Measurements from ENCODE around the gene ECSIT.
A peak's percentile ranks its signal among the peaks of the same experiment; 100 is the strongest.

Gene ECSIT

GRCh38 chr19:11547929-11548700 is 19.2 kb upstream of the ECSIT start:
- Histone ChIP-seq H3K4me1 (ENCODE audit: insufficient read depth, insufficient read length) (peaks cover 9% of the 10 kb centered on the region), H3K9ac (ENCODE audit: insufficient read length, low read depth) (no peak overlapping the region), H3K9me3 (ENCODE audit: insufficient read depth, low read length) (no peaks in the 10 kb centered on the region), H3K36me3 (ENCODE audit: insufficient read depth, insufficient read length, low read length) (peaks cover 64% of the 10 kb centered on the region), H3K4me3 (ENCODE audit: insufficient read length, low read depth) (no peak overlapping the region), H3K27me3 (ENCODE audit: insufficient read depth, insufficient read length) (no peaks in the 10 kb centered on the region)
- no peak for DNase-seq (ENCODE audit: low read depth, low spot score)
- TF ChIP-seq SUZ12 (IDR thresholded peaks at IDR 0.05; ENCODE audit: extremely low read depth, insufficient read depth, insufficient read length) (no peak), ZNF274 (IDR thresholded peaks at IDR 0.05; ENCODE audit: low read depth, low read length) (no peak), YY1 (IDR thresholded peaks at IDR 0.05; ENCODE audit: insufficient read depth, insufficient read length) (no peak)

GRCh38 chr19:11541238-11541637 is 12.3 kb upstream of the ECSIT start:
- Histone ChIP-seq H3K4me1 (ENCODE audit: insufficient read depth, insufficient read length) (peaks cover 16% of the 10 kb centered on the region), H3K9me3 (ENCODE audit: insufficient read depth, low read length) (no peaks in the 10 kb centered on the region), H3K27me3 (ENCODE audit: insufficient read depth, insufficient read length) (no peaks in the 10 kb centered on the region), H3K9ac (ENCODE audit: insufficient read length, low read depth) (no peak overlapping the region), H3K4me3 (ENCODE audit: insufficient read length, low read depth) (no peak overlapping the region), H3K36me3 (ENCODE audit: insufficient read depth, insufficient read length, low read length) (peaks cover 23% of the 10 kb centered on the region)
- TF ChIP-seq YY1 (IDR thresholded peaks at IDR 0.05; ENCODE audit: insufficient read depth, insufficient read length) (no peak), ZNF274 (IDR thresholded peaks at IDR 0.05; ENCODE audit: low read depth, low read length) (no peak), SUZ12 (IDR thresholded peaks at IDR 0.05; ENCODE audit: extremely low read depth, insufficient read depth, insufficient read length) (no peak)
- DNase-seq (ENCODE audit: low read depth, low spot score) = no peak

- Histone ChIP-seq H3K4me3 (ENCODE audit: insufficient read length, low read depth) (no peak overlapping the region), H3K36me3 (ENCODE audit: insufficient read depth, insufficient read length, low read length) (peaks cover 23% of the 10 kb centered on the region), H3K27me3 (ENCODE audit: insufficient read depth, insufficient read length) (no peaks in the 10 kb centered on the region), H3K9me3 (ENCODE audit: insufficient read depth, low read length) (no peaks in the 10 kb centered on the region), H3K9ac (ENCODE audit: insufficient read length, low read depth) (peak overlapping the region; percentile 29), H3K4me1 (ENCODE audit: insufficient read depth, insufficient read length) (peaks cover 13% of the 10 kb centered on the region)
- no peak for DNase-seq (ENCODE audit: low read depth, low spot score)
- TF ChIP-seq SUZ12 (IDR thresholded peaks at IDR 0.05; ENCODE audit: extremely low read depth, insufficient read depth, insufficient read length) = no peak
- no peak for TF ChIP-seq YY1 (IDR thresholded peaks at IDR 0.05; ENCODE audit: insufficient read depth, insufficient read length)
- no peak for TF ChIP-seq ZNF274 (IDR thresholded peaks at IDR 0.05; ENCODE audit: low read depth, low read length)
Measured at GRCh38 chr19:11540645-11541044, 11.7 kb upstream of the ECSIT start.

- no peaks in the 10 kb centered on the region for H3K9me3 ChIP-seq (ENCODE audit: insufficient read depth, low read length)
- H3K4me3 ChIP-seq (ENCODE audit: insufficient read length, low read depth) = peak overlapping the region; percentile 56
- peaks cover 4% of the 10 kb centered on the region for H3K27me3 ChIP-seq (ENCODE audit: insufficient read depth, insufficient read length)
- peaks cover 23% of the 10 kb centered on the region for H3K36me3 ChIP-seq (ENCODE audit: insufficient read depth, insufficient read length, low read length)
- TF ChIP-seq ZNF274 (IDR thresholded peaks at IDR 0.05; ENCODE audit: low read depth, low read length) (no peak), YY1 (IDR thresholded peaks at IDR 0.05; ENCODE audit: insufficient read depth, insufficient read length) (no peak), SUZ12 (IDR thresholded peaks at IDR 0.05; ENCODE audit: extremely low read depth, insufficient read depth, insufficient read length) (no peak)
- DNase-seq (ENCODE audit: low read depth, low spot score) = no peak
- peak overlapping the region; percentile 90 for H3K9ac ChIP-seq (ENCODE audit: insufficient read length, low read depth)
- peaks cover 13% of the 10 kb centered on the region for H3K4me1 ChIP-seq (ENCODE audit: insufficient read depth, insufficient read length)
Measured at GRCh38 chr19:11539495-11540365, 10.8 kb upstream of the ECSIT start.

GRCh38 chr19:11538232-11539036 is 9.5 kb upstream of the ECSIT start, which contains the start of gene CNN1:
Gene CNN1 (plus strand): TSS chr19:11538851. CDS start chr19:11538928, 77 bp downstream.
- Histone ChIP-seq H3K4me1 (ENCODE audit: insufficient read depth, insufficient read length) (peaks cover 13% of the 10 kb centered on the region), H3K27me3 (ENCODE audit: insufficient read depth, insufficient read length) (peaks cover 10% of the 10 kb centered on the region), H3K36me3 (ENCODE audit: insufficient read depth, insufficient read length, low read length) (peaks cover 14% of the 10 kb centered on the region), H3K9me3 (ENCODE audit: insufficient read depth, low read length) (no peaks in the 10 kb centered on the region), H3K4me3 (ENCODE audit: insufficient read length, low read depth) (peak within 1 kb of the TSS; percentile 56), H3K9ac (ENCODE audit: insufficient read length, low read depth) (peak within 1 kb of the TSS; percentile 90)
- TF ChIP-seq SUZ12 (IDR thresholded peaks at IDR 0.05; ENCODE audit: extremely low read depth, insufficient read depth, insufficient read length) (no peak), ZNF274 (IDR thresholded peaks at IDR 0.05; ENCODE audit: low read depth, low read length) (no peak), YY1 (IDR thresholded peaks at IDR 0.05; ENCODE audit: insufficient read depth, insufficient read length) (no peak)
- no peak for DNase-seq (ENCODE audit: low read depth, low spot score)

- Histone ChIP-seq H3K9me3 (ENCODE audit: insufficient read depth, low read length) (no peaks in the 10 kb centered on the region), H3K27me3 (ENCODE audit: insufficient read depth, insufficient read length) (peaks cover 10% of the 10 kb centered on the region), H3K4me3 (ENCODE audit: insufficient read length, low read depth) (peak overlapping the region; percentile 42), H3K9ac (ENCODE audit: insufficient read length, low read depth) (peak overlapping the region; percentile 58), H3K4me1 (ENCODE audit: insufficient read depth, insufficient read length) (peaks cover 13% of the 10 kb centered on the region), H3K36me3 (ENCODE audit: insufficient read depth, insufficient read length, low read length) (peaks cover 4% of the 10 kb centered on the region)
- TF ChIP-seq YY1 (IDR thresholded peaks at IDR 0.05; ENCODE audit: insufficient read depth, insufficient read length) (no peak), SUZ12 (IDR thresholded peaks at IDR 0.05; ENCODE audit: extremely low read depth, insufficient read depth, insufficient read length) (no peak), ZNF274 (IDR thresholded peaks at IDR 0.05; ENCODE audit: low read depth, low read length) (no peak)
- DNase-seq (ENCODE audit: low read depth, low spot score) = peak; percentile 81
Measured at GRCh38 chr19:11535792-11536595, 7.1 kb upstream of the ECSIT start.

All from NT2/D1 (cell line).